Heart left ventricle (tissue), 16 donors: ENCODE data around the gene PLA2R1. TPM values are rescaled to one million over a fixed set of nuclear protein-coding genes. Genes with fewer than 3 reads are reported as not detected.

Experiments used
- ATAC-seq, 4 donors: fragments of 200-7000 bp; cut with Tn5 transposase; one replicate each; pipeline ENCODE4 v1.9.1; 2020 to 2022; ENCODE audit warnings: moderate library complexity in 4 of 4, mild to moderate bottlenecking in 3 of 4, moderate number of reproducible peaks in 1 of 4
- DNase-seq, 5 donors: peaks; one replicate each; pipeline ENCODE4 v3.0.0-alpha.2; 2020
- H3K27ac ChIP-seq, 12 donors: fragments of 200-600 bp; sonication (generic) in 4 of 12; one replicate each; pipeline versions ENCODE4 v1.5.0 to v1.8.0; 2016 to 2022; ENCODE audit warnings: mild to moderate bottlenecking in 2 of 12
- H3K27me3 ChIP-seq, 9 donors: fragments of 200-600 bp; sonication (generic) in 2 of 9; one replicate each; pipeline versions ENCODE4 v1.5.1 to v1.8.0; 2016 to 2022; ENCODE audit warnings: mild to moderate bottlenecking in 3 of 9
- H3K36me3 ChIP-seq, 9 donors: fragments of 200-600 bp; sonication (generic) in 2 of 9; one replicate each; pipeline versions ENCODE4 v1.5.0 to v1.8.0; 2018 to 2022; ENCODE audit warnings: mild to moderate bottlenecking in 2 of 9
- H3K4me1 ChIP-seq, 12 donors: fragments of 200-600 bp; sonication (generic) in 4 of 12; one replicate each; pipeline versions ENCODE4 v1.5.0 to v1.8.0; 2016 to 2022; ENCODE audit warnings: mild to moderate bottlenecking in 3 of 12
- H3K4me3 ChIP-seq, 12 donors: fragments of 200-600 bp; sonication (generic) in 4 of 12; one replicate each; pipeline versions ENCODE4 v1.5.0 to v1.8.0; 2017 to 2022; ENCODE audit warnings: mild to moderate bottlenecking in 9 of 12, moderate library complexity in 4 of 12
- H3K9me3 ChIP-seq, 12 donors: fragments of 200-600 bp; sonication (generic) in 4 of 12; one replicate each; pipeline versions ENCODE4 v1.5.0 to v1.8.0; 2016 to 2022; ENCODE audit warnings: mild to moderate bottlenecking in 1 of 12
- POLR2A ChIP-seq, 2 donors: fragments of 450-650 bp; IDR thresholded peaks; one replicate each; pipeline ENCODE4 v1.6.1; 2017; ENCODE audit warnings: antibody characterized with exemption in 2 of 2, mild to moderate bottlenecking in 2 of 2, moderate library complexity in 2 of 2
- WGBS, 4 donors: extraction: QIAGEN DNeasy Blood & Tissue Kit in 2 of 4; methylation state at CpG; one replicate each; pipeline versions ENCODE4 v1.1.5 to v1.1.7; 2013 to 2018; 5-methylcytosine and 5-hydroxymethylcytosine counted together
- intact Hi-C, 10 donors: fragments of 100-400 bp; cut with DNase I; formaldehyde crosslinking; loops; one replicate each; pipeline versions ENCODE4 v1.11.1 to v1.14.2; 2022
- polyA plus RNA-seq, 2 donors: library from polyadenylated mRNA; stranded (reverse); fragments of 200-250 nt; gene quantifications; one replicate each; pipeline ENCODE4 v1.2.3, GENCODE V29; 2013
- total RNA-seq, 9 donors: library from RNA; depleted of rRNA in 2 of 9; stranded (reverse); fragments of >200 nt in 2 of 9; fragmentation: NEBNext Ultra II Directional in 3 of 9; extraction: Animal tissue kit (Norgen Biotek cat#: 25700) in 3 of 9; gene quantifications; one replicate each; pipeline versions ENCODE4 v1.1.0 to v1.2.4, GENCODE V29; 2016 to 2023
- TF ChIP-seq, protein P1 (sequence below), 12 donors: fragments of 200-600 bp; sonication (generic) in 4 of 12; IDR thresholded peaks; one replicate each; pipeline versions ENCODE4 v1.5.0 to v1.8.0; 2018 to 2022; ENCODE audit warnings: antibody characterized with exemption in 12 of 12, mild to moderate bottlenecking in 5 of 12
- donor health status: ischemic (EF 13 %, LVEDD 7.1; RV severe dilation, severe dysfunction).
- donor health status: healthy with polysubstance abuse.
- donor health status: DM: no; HTN: yes; CAD: no.
- donor health status: DM: no; HTN: no; CAD: no.
- donor health status: ischemic (EF 25% LVEDD 6.9; RV normal size, moderate dysfunction).
- donor health status: ischemic (EF 25% LVEDD 5.7; RV mildly dilated, moderate dysfunction).
- donor health status: healthy.
- donor health status: DM: yes; HTN: yes; CAD: no.
- donor health status: ischemic (EF 35%, LVEDD 5.7; RV mildly dilated, moderate dysfunction).
- donor health status: nonischemic (EF 11% LVEDD 7.7; RV severe dilation, severe dysfunction).
- donor health status: DM: yes; HTN: yes; CAD: no.
- donor health status: PGD.
- donor health status: ischemic (EF 29% LVEDD 5.4; RV normal size, mild dysfunction).
- donor health status: nonischemic (EF 23%, LVEDD 6.1; RV moderate dilation, normal function).

The PLA2R1 gene
- total and polyA plus RNA-seq, 11 donors, result 0.36 to 4.7 (median 2.1) TPM

DNA sequence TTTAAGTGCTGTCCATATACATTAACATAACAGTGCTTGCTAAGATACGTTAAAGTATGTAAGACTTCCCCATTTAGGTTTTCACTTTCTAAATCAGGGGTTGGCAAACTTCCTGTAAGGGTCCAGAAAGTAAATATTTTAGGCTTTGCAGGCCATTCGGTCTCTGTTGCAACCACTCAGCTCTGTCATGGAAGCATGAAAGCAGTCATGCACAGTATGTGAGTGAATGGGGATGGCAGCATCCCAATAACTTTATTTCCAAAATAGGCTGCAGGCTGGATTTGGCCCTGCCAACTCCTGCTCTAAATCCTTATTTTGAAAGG lies 128.7 kb downstream of the PLA2R1 start:
- TF ChIP-seq POLR2A (IDR thresholded peaks at IDR 0.05), result no peak
- TF ChIP-seq, protein P1, sequence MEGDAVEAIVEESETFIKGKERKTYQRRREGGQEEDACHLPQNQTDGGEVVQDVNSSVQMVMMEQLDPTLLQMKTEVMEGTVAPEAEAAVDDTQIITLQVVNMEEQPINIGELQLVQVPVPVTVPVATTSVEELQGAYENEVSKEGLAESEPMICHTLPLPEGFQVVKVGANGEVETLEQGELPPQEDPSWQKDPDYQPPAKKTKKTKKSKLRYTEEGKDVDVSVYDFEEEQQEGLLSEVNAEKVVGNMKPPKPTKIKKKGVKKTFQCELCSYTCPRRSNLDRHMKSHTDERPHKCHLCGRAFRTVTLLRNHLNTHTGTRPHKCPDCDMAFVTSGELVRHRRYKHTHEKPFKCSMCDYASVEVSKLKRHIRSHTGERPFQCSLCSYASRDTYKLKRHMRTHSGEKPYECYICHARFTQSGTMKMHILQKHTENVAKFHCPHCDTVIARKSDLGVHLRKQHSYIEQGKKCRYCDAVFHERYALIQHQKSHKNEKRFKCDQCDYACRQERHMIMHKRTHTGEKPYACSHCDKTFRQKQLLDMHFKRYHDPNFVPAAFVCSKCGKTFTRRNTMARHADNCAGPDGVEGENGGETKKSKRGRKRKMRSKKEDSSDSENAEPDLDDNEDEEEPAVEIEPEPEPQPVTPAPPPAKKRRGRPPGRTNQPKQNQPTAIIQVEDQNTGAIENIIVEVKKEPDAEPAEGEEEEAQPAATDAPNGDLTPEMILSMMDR (IDR thresholded peaks at IDR 0.05), result no peak
- DNase-seq (no peak), ATAC-seq (peak in 3 of 4 donors; percentile 47 to 64 (median 58))
- Histone ChIP-seq H3K4me3 (no peak overlapping the region), H3K27ac (peak overlapping the region in 1 of 12 donors; percentile 11), H3K27me3 (no peaks in the 10 kb centered on the region), H3K36me3 (no peaks in the 10 kb centered on the region), H3K4me1 (peaks cover 0 to 22% (median 8%) of the 10 kb centered on the region in 12 donors), H3K9me3 (peaks cover 0 to 10% (median 2%) of the 10 kb centered on the region in 12 donors)
- intact Hi-C loops, result no loop called here
- WGBS, 4 donors, result 44 to 48% (median 46%) methylated on average over 2 of the region's 2 CpGs

DNA sequence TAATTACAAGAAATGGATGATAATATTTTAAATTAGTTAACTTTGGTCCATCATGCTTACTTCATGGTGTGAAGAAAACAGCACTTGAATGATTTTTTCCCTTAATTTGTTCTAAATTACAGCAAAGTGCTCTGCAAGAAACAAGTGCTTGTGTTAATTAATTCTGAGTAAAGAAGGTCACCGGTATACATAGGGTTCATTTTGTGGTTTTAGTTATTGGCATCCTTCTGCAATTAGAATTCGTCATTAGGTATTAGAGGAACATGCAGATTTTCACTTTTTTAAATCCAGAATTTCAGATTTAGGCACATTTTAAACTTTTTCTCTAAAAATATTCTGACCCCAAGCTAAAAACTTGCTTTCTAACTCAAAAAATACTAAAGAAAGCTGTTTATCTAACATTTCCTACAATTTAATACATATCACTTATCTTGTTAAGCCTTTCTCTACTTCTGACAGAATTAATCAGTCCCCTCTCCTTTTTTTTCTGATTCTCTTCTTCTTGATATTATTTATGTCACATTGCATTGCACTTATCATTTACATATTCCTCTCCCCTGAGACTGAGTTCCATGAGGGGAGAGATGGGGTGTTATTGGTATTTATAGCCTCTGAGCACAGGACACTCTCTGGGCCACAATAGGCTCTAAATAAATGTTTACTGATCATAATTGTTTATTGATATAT lies 129.2 kb downstream of the PLA2R1 start:
- no peak for ATAC-seq
- Histone ChIP-seq H3K27me3 (no peaks in the 10 kb centered on the region), H3K36me3 (no peaks in the 10 kb centered on the region), H3K27ac (no peak overlapping the region), H3K4me1 (peaks cover 0 to 17% (median 2%) of the 10 kb centered on the region in 12 donors), H3K9me3 (peaks cover 0 to 15% (median 4%) of the 10 kb centered on the region in 12 donors), H3K4me3 (no peak overlapping the region)
- 88 to 95% (median 91%) methylated on average over 2 of the region's 2 CpGs for WGBS, 4 donors
- TF ChIP-seq, protein P1 (IDR thresholded peaks at IDR 0.05), result no peak
- TF ChIP-seq POLR2A (IDR thresholded peaks at IDR 0.05), result no peak
- intact Hi-C loops, result no loop called here
- DNase-seq, result no peak

DNA sequence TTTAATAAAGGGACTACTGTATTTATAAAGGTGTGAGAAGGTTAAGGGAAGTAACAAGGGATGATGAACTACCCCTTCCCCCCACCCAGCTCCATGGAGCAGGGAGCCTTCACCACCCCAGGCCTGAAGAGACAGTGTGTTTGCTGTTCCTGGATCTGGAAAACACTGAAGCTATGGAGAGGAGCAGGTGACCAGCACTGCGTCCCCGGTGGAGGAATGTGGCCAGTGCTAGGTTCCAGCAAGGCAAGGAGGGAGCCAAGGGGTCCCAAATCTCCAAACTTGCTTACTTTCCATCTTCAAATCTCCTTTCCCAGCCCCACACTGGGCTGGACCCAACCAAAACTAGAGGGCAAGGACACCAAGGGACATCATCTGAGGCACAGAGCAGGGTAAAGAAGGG lies 135.7 kb downstream of the PLA2R1 start:
- 77 to 95% (median 90%) methylated on average over 2 of the region's 2 CpGs for WGBS, 4 donors
- no peak overlapping the region for H3K4me3 ChIP-seq
- intact Hi-C loops, result no loop called here
- H3K4me1 ChIP-seq, result peaks cover 0 to 6% (median 1%) of the 10 kb centered on the region in 12 donors
- DNase-seq, result no peak
- no peak for ATAC-seq
- H3K36me3 ChIP-seq, result no peaks in the 10 kb centered on the region
- H3K27ac ChIP-seq, result no peak overlapping the region
- no peaks in the 10 kb centered on the region for H3K27me3 ChIP-seq
- H3K9me3 ChIP-seq, result peaks cover 0 to 19% (median 4%) of the 10 kb centered on the region in 12 donors
- TF ChIP-seq, protein P1 (IDR thresholded peaks at IDR 0.05), result no peak
- TF ChIP-seq POLR2A (IDR thresholded peaks at IDR 0.05), result no peak

DNA sequence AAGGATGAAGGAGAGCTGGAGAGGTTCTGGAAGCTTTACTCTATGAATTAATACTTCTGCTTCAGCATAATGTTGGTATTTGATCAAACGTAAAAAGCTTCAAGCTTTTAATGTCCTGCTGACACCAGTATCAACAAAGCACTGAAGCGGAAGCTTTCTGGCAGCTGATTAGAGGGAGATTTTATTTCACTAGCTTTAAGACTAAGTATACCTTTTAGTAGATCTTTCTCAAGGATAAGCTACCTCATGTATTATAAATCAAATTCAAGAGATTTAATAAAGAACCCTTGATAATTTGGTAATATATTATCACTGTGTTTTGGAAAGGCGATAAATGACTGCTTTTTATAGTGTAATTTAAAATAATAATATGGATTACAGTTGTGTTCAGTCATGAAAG lies 136.4 kb downstream of the PLA2R1 start:
- intact Hi-C loops, result no loop called here
- peaks cover 0 to 19% (median 4%) of the 10 kb centered on the region in 12 donors for H3K9me3 ChIP-seq
- WGBS, 4 donors, result 84 to 90% (median 87%) methylated on average over 3 of the region's 3 CpGs

More for the DNA sequence above, 136.4 kb downstream of the PLA2R1 start:
- no peak for TF ChIP-seq POLR2A (IDR thresholded peaks at IDR 0.05)
- TF ChIP-seq, protein P1 (IDR thresholded peaks at IDR 0.05), result no peak
- no peaks in the 10 kb centered on the region for H3K36me3 ChIP-seq
- DNase-seq (no peak), ATAC-seq (no peak)
- H3K4me3 ChIP-seq, result no peak overlapping the region
- peaks cover 0 to 7% (median 1%) of the 10 kb centered on the region in 12 donors for H3K4me1 ChIP-seq
- no peaks in the 10 kb centered on the region for H3K27me3 ChIP-seq
- H3K27ac ChIP-seq, result no peak overlapping the region
